Trophoblast cell (in vitro differentiated cells and primary cell): ENCODE results near the gene HNRNPL.
A peak's percentile ranks its signal among the peaks of the same experiment; 100 is the strongest.
"Not testable (repeated sequence)": the region's sequence is repeated elsewhere in the genome, so short reads cannot be mapped to it uniquely, and the experiment has no call there.

Source experiments
- DNase-seq, 2 donors: peaks; one replicate each; pipeline ENCODE4 v3.0.0-alpha.2; 2016
- H2AFZ ChIP-seq: 2 replicates; pipeline ENCODE4 v1.6.1; 2013; ENCODE audit warnings: low read length, moderate library complexity, mild to moderate bottlenecking; ENCODE audit not compliant: insufficient read depth, poor library complexity
- H2AK5ac ChIP-seq: 2 replicates; pipeline ENCODE4 v1.6.1; 2013; ENCODE audit warnings: mild to moderate bottlenecking, low read length
- H2BK120ac ChIP-seq: 2 replicates; pipeline ENCODE4 v1.6.1; 2013; ENCODE audit warnings: low read length, mild to moderate bottlenecking, moderate library complexity; ENCODE audit not compliant: insufficient read depth, poor library complexity
- H2BK12ac ChIP-seq: 2 replicates; pipeline ENCODE4 v1.6.1; 2013; ENCODE audit warnings: mild to moderate bottlenecking, low read length, moderate library complexity
- H2BK5ac ChIP-seq: 2 replicates; pipeline ENCODE4 v1.6.1; 2013; ENCODE audit warnings: low read length, low read depth, moderate library complexity, mild to moderate bottlenecking; ENCODE audit not compliant: poor library complexity
- H3K14ac ChIP-seq: 2 replicates; pipeline ENCODE4 v1.6.1; 2013; ENCODE audit warnings: mild to moderate bottlenecking, low read length
- H3K18ac ChIP-seq: 2 replicates; pipeline ENCODE4 v1.6.1; 2013; ENCODE audit warnings: mild to moderate bottlenecking, low read length
- H3K23ac ChIP-seq: 2 replicates; pipeline ENCODE4 v1.6.1; 2013; ENCODE audit warnings: low read length
- H3K27ac ChIP-seq: 2 replicates; pipeline ENCODE4 v1.5.1; 2013; ENCODE audit warnings: low read depth, mild to moderate bottlenecking, inconsistent platforms, low read length, moderate library complexity
- H3K27me3 ChIP-seq: 2 replicates; pipeline ENCODE4 v1.6.1; 2013; ENCODE audit warnings: inconsistent platforms, mild to moderate bottlenecking, low read length, moderate library complexity; ENCODE audit not compliant: insufficient read depth
- H3K36me3 ChIP-seq, 2 experiments: 1 replicate in 1 of 2; 2 replicates in 1 of 2; pipeline ENCODE4 v1.6.1; 2013; ENCODE audit warnings: low read length in 2 of 2, mild to moderate bottlenecking in 2 of 2, moderate library complexity in 1 of 2; ENCODE audit not compliant: insufficient read depth in 2 of 2, control insufficient read depth in 1 of 2
- H3K4ac ChIP-seq: 2 replicates; pipeline ENCODE4 v1.6.1; 2013; ENCODE audit warnings: low read depth, mild to moderate bottlenecking, low read length, moderate library complexity
- H3K4me1 ChIP-seq, 2 experiments: 1 replicate in 1 of 2; 2 replicates in 1 of 2; pipeline ENCODE4 v1.6.1; 2013; ENCODE audit warnings: low read length in 2 of 2, mild to moderate bottlenecking in 2 of 2, moderate library complexity in 1 of 2; ENCODE audit not compliant: insufficient read depth in 2 of 2, control insufficient read depth in 1 of 2
- H3K4me2 ChIP-seq: 2 replicates; pipeline ENCODE4 v1.6.1; 2013; ENCODE audit warnings: inconsistent platforms, mild to moderate bottlenecking, low read length, moderate library complexity
- H3K4me3 ChIP-seq: 2 replicates; pipeline ENCODE4 v1.5.1; 2013; ENCODE audit warnings: mild to moderate bottlenecking, low read depth, low read length, inconsistent platforms
- H3K79me1 ChIP-seq: one replicate; pipeline ENCODE4 v1.6.1; 2013; ENCODE audit warnings: low read length
- H3K79me2 ChIP-seq: 2 replicates; pipeline ENCODE4 v1.6.1; 2013; ENCODE audit warnings: low read length, mild to moderate bottlenecking; ENCODE audit not compliant: control insufficient read depth, insufficient read depth, poor library complexity
- H3K9ac ChIP-seq: 2 replicates; pipeline ENCODE4 v1.6.1; 2013; ENCODE audit warnings: mild to moderate bottlenecking, low read length
- H3K9me3 ChIP-seq: 2 replicates; pipeline ENCODE4 v1.6.1; 2013; ENCODE audit warnings: low read depth, mild to moderate bottlenecking, control low read depth, inconsistent platforms, low read length; ENCODE audit not compliant: insufficient read depth
- H4K12ac ChIP-seq: 2 replicates; pipeline ENCODE4 v1.6.1; 2013; ENCODE audit warnings: low read depth, mild to moderate bottlenecking, low read length, moderate library complexity
- H4K8ac ChIP-seq: 2 replicates; pipeline ENCODE4 v1.6.1; 2013; ENCODE audit warnings: low read depth, mild to moderate bottlenecking, low read length, moderate library complexity
- H4K91ac ChIP-seq: one replicate; pipeline ENCODE4 v1.6.1; 2013; ENCODE audit warnings: low read depth, mild to moderate bottlenecking, low read length, moderate library complexity
- WGBS: extraction: QIAGEN DNeasy Blood & Tissue Kit; methylation state at CpG from one replicate; pipeline ENCODE4 v1.1.7; 2013; ENCODE audit warnings: missing lambda C conversion rate; ENCODE audit not compliant: insufficient read length, insufficient coverage; ENCODE audit errors: extremely low coverage; 5-methylcytosine and 5-hydroxymethylcytosine counted together

Gene HNRNPL

GRCh38 chr19:38861368-38861767 lies 11.6 kb upstream of the HNRNPL start:
- no peak overlapping the region for H2BK120ac ChIP-seq
- no CpG with 5 or more reads among the region's 3 CpGs for WGBS
- H3K14ac ChIP-seq, result no peak overlapping the region
- H3K23ac ChIP-seq, result no peak overlapping the region
- H3K4me2 ChIP-seq, result no peak overlapping the region
- no peak overlapping the region for H2AK5ac ChIP-seq
- H3K4me3 ChIP-seq, result no peak overlapping the region
- H3K79me2 ChIP-seq, result no peaks in the 10 kb centered on the region
- no peak overlapping the region for H2BK5ac ChIP-seq
- no peaks in the 10 kb centered on the region for H3K27me3 ChIP-seq
- H3K18ac ChIP-seq, result no peak overlapping the region
- no peak overlapping the region for H4K8ac ChIP-seq
- peaks cover 18 to 20% of the 10 kb centered on the region in 2 experiments for H3K4me1 ChIP-seq
- H4K12ac ChIP-seq, result no peak overlapping the region
- no peak overlapping the region for H3K27ac ChIP-seq
- peaks cover 4% of the 10 kb centered on the region for H3K79me1 ChIP-seq
- no peaks in the 10 kb centered on the region for H3K36me3 ChIP-seq
- H3K9ac ChIP-seq, result no peak overlapping the region
- no peak overlapping the region for H2AFZ ChIP-seq
- H4K91ac ChIP-seq, result no peak overlapping the region
- no peaks in the 10 kb centered on the region for H3K9me3 ChIP-seq
- H2BK12ac ChIP-seq, result no peak overlapping the region
- no peak for DNase-seq
- no peak overlapping the region for H3K4ac ChIP-seq

GRCh38 chr19:38859631-38860204 lies 9.9 kb upstream of the HNRNPL start:
- H4K12ac ChIP-seq, H3K4ac ChIP-seq, H3K27ac ChIP-seq, H3K9me3 ChIP-seq, H3K4me2 ChIP-seq, H2AK5ac ChIP-seq, H3K79me2 ChIP-seq, H3K4me3 ChIP-seq, H3K23ac ChIP-seq, H4K8ac ChIP-seq, H3K18ac ChIP-seq, H2AFZ ChIP-seq, H4K91ac ChIP-seq, H3K27me3 ChIP-seq, H3K79me1 ChIP-seq, H3K9ac ChIP-seq, H3K14ac ChIP-seq, H2BK120ac ChIP-seq, H3K36me3 ChIP-seq: not testable (repeated sequence)
- H2BK12ac ChIP-seq, result peak overlapping the region; percentile 35
- DNase-seq, result peak in 1 of 2 donors; percentile 40
- peak overlapping the region; percentile 53 for H2BK5ac ChIP-seq
- peaks cover 18 to 20% of the 10 kb centered on the region in 2 experiments for H3K4me1 ChIP-seq
- no CpG with 5 or more reads among the region's 21 CpGs for WGBS

GRCh38 chr19:38856813-38857212 lies 7.0 kb upstream of the HNRNPL start:
- H3K36me3 ChIP-seq, result no peaks in the 10 kb centered on the region
- H3K9ac ChIP-seq, result no peak overlapping the region
- H3K27ac ChIP-seq, result peak overlapping the region; percentile 79
- peaks cover 23 to 25% of the 10 kb centered on the region in 2 experiments for H3K4me1 ChIP-seq
- H2BK5ac ChIP-seq, result no peak overlapping the region
- H2BK120ac ChIP-seq, result no peak overlapping the region
- H2AK5ac ChIP-seq, result no peak overlapping the region
- no peak overlapping the region for H4K12ac ChIP-seq
- H3K18ac ChIP-seq, result no peak overlapping the region
- no peak for DNase-seq
- WGBS, result no CpG with 5 or more reads among the region's 3 CpGs
- no peaks in the 10 kb centered on the region for H3K27me3 ChIP-seq
- H3K14ac ChIP-seq, result no peak overlapping the region
- H3K79me2 ChIP-seq, result peaks cover 6% of the 10 kb centered on the region
- peak overlapping the region; percentile 37 for H4K8ac ChIP-seq
- peak overlapping the region; percentile 70 for H2BK12ac ChIP-seq
- no peak overlapping the region for H3K23ac ChIP-seq
- no peak overlapping the region for H2AFZ ChIP-seq
- H3K4me2 ChIP-seq, result no peak overlapping the region
- H3K79me1 ChIP-seq, result peaks cover 14% of the 10 kb centered on the region
- H3K4me3 ChIP-seq, result no peak overlapping the region
- no peak overlapping the region for H3K4ac ChIP-seq
- H3K9me3 ChIP-seq, result peaks cover 3% of the 10 kb centered on the region
- peak overlapping the region; percentile 42 for H4K91ac ChIP-seq

GRCh38 chr19:38855751-38856150 lies 6.0 kb upstream of the HNRNPL start:
- H3K23ac ChIP-seq, H3K14ac ChIP-seq, H2BK5ac ChIP-seq, H3K36me3 ChIP-seq, H2BK120ac ChIP-seq, H3K27me3 ChIP-seq, H3K79me2 ChIP-seq, H2AFZ ChIP-seq, H3K18ac ChIP-seq, H3K9ac ChIP-seq, H3K4me2 ChIP-seq, H4K91ac ChIP-seq, H2AK5ac ChIP-seq, H4K8ac ChIP-seq, H3K27ac ChIP-seq, DNase-seq, H4K12ac ChIP-seq, H3K4me3 ChIP-seq, H2BK12ac ChIP-seq, H3K9me3 ChIP-seq, H3K4ac ChIP-seq: not testable (repeated sequence)
- no CpG with 5 or more reads among the region's 37 CpGs for WGBS
- Histone ChIP-seq H3K79me1 (peaks cover 23% of the 10 kb centered on the region), H3K4me1 (peaks cover 31 to 34% of the 10 kb centered on the region in 2 experiments)
